ENCODE data around the gene MCTP2. TPM values are rescaled to one million over a fixed set of nuclear protein-coding genes. Genes with fewer than 3 reads are reported as not detected.

The MCTP2 gene
- total RNA-seq, 1 donor from 2014 or later = 54.2 TPM

DNA sequence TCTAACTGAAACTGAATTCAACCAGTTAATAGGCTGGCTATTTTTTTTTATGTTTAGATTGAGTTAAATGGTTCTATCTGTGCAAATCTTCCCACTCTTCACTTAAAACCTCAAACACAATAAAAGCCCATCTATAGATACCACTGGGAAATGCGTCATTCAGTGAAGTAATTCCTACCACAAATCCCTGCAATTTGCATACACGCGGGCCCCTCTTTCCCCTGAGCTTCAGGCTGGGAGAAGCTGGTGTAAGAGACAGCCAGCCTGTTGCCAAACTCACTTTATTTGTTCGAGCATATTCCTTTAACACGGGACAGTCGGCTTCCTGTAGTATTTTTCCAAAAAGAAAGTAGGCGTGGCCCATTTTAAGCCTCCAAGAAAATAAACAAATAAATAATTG lies 26.0 kb upstream of the MCTP2 start:
- H3K4me3 Mint-ChIP-seq = no peak overlapping the region
- H3K27me3 Mint-ChIP-seq = peaks cover 9% of the 10 kb centered on the region
- CTCF ChIA-PET = no interaction called here
- H3K4me1 Mint-ChIP-seq = peaks cover 16% of the 10 kb centered on the region
- POLR2A ChIA-PET = no interaction called here
- intact Hi-C loops (cut with micrococcal nuclease) = no loop called here
- H3K9me3 Mint-ChIP-seq = no peaks in the 10 kb centered on the region
- ATAC-seq (ENCODE audit: low read depth) (no peak), DNase-seq (no peak)
- no peaks in the 10 kb centered on the region for H3K36me3 Mint-ChIP-seq (ENCODE audit: low read depth)
- no peak for TF ChIP-seq CTCF (IDR thresholded peaks at IDR 0.05)
- no peak overlapping the region for H3K27ac Mint-ChIP-seq

DNA sequence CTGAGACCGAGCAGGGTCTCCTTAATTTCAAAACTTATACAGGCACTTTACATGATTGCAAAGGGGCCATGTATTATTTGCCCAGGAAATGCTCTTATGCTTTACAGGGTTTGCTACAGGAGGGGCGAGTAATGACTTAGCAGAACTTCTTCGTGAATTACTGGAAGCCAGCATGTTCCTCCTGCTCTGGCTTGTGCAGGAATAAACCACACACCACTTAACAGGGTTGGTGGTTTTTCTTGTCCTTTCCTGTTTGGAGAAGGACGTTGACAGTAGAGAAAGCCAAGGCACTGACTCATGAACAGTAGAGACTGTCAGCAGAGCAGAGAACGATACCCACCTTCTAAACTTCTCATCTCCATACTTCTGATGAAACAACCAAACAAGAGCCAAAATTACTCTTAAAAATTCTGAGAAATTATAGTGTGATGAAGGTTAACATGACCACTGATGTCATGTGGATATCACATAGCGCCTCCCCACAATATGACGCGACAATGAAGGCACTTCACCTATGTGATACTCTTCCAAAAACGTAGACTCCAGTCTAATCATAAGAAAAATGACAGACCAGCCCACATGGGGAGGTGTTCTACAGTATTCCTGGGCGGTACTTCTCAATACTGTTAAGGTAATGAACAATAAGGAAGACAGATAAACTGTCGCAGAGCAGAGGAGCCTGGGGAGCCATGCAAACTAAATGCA lies 24.7 kb upstream of the MCTP2 start:
- POLR2A ChIA-PET = interaction anchor here (0.7 kb wide), 1 partner anchor 68 kb away, joined by 3 read pairs; no protein-coding TSS in a partner anchor
- no peaks in the 10 kb centered on the region for H3K36me3 Mint-ChIP-seq (ENCODE audit: low read depth)
- H3K9me3 Mint-ChIP-seq = no peaks in the 10 kb centered on the region
- intact Hi-C loops (cut with micrococcal nuclease) = loop anchor here (2.0 kb wide), 1 partner anchor 22 kb away; no protein-coding TSS in a partner anchor
- no peak for TF ChIP-seq CTCF (IDR thresholded peaks at IDR 0.05)
- H3K4me1 Mint-ChIP-seq = peaks cover 16% of the 10 kb centered on the region
- H3K4me3 Mint-ChIP-seq = peak overlapping the region; percentile 49
- ATAC-seq (ENCODE audit: low read depth) = peak; percentile 40
- no peak for DNase-seq
- H3K27me3 Mint-ChIP-seq = peaks cover 13% of the 10 kb centered on the region
- H3K27ac Mint-ChIP-seq = no peak overlapping the region
- CTCF ChIA-PET = no interaction called here

DNA sequence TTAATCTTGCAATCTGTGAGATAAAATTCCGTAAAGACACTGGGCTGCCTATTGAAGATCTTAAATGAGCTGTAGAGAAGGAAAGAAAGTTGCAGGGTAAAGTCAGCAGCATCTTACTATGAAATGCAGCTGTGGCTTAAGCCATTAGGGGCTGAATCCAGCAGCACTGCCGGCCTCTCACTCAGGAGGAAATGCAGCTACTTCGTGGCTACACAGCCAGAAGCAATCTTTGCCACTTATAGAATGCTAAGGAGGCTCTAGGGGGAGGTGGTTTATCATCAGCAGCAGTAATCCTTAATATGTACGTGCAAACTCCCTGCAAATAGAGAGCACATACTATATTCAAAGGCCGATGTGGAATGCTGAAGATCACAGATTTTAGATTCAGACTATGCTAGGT lies 19.1 kb upstream of the MCTP2 start:
- POLR2A ChIA-PET = no interaction called here
- DNase-seq (no peak), ATAC-seq (ENCODE audit: low read depth) (no peak)
- peaks cover 14% of the 10 kb centered on the region for H3K27me3 Mint-ChIP-seq
- H3K4me1 Mint-ChIP-seq = peaks cover 10% of the 10 kb centered on the region
- intact Hi-C loops (cut with micrococcal nuclease) = no loop called here
- no peak overlapping the region for H3K4me3 Mint-ChIP-seq
- no peak overlapping the region for H3K27ac Mint-ChIP-seq
- TF ChIP-seq CTCF (IDR thresholded peaks at IDR 0.05) = no peak
- no peaks in the 10 kb centered on the region for H3K36me3 Mint-ChIP-seq (ENCODE audit: low read depth)
- no peaks in the 10 kb centered on the region for H3K9me3 Mint-ChIP-seq
- CTCF ChIA-PET = no interaction called here

DNA sequence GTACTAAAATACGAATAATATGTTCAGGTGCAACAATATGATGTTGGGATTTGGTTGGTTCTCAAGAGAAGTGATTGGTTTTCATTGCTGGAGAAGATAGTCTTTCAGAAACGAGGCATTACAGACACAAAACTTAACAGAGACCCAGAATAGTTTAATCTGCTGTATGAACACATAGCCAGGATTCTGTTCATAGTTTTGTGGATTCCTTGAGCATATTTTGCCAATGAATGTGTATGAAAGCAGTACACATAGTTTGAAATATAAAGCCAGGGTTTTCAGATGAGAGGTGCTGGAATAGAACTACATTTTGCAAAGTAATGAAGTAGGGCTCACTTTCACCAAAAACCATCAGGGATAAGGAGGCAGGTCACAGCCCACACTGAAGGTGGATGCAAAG lies 5.7 kb upstream of the MCTP2 start:
- ChIA-PET CTCF (interaction anchor here (1.3 to 1.5 kb wide), 2 partner anchors 61 kb away, joined by 3 to 4 read pairs; no protein-coding TSS in a partner anchor), POLR2A (no interaction called here)
- intact Hi-C loops (cut with micrococcal nuclease) = no loop called here
- no peak for TF ChIP-seq CTCF (IDR thresholded peaks at IDR 0.05)
- DNase-seq (no peak), ATAC-seq (ENCODE audit: low read depth) (no peak)
- peaks cover 1% of the 10 kb centered on the region for H3K36me3 Mint-ChIP-seq (ENCODE audit: low read depth)
- no peaks in the 10 kb centered on the region for H3K9me3 Mint-ChIP-seq
- H3K4me1 Mint-ChIP-seq = peaks cover 19% of the 10 kb centered on the region
- H3K27me3 Mint-ChIP-seq = no peaks in the 10 kb centered on the region
- H3K4me3 Mint-ChIP-seq = no peak overlapping the region
- H3K27ac Mint-ChIP-seq = no peak overlapping the region

- intact Hi-C loops (cut with micrococcal nuclease) = loop anchor here (1.0 to 2.0 kb wide), 2 partner anchors 10 to 22 kb away; no protein-coding TSS in a partner anchor
- POLR2A ChIA-PET = interaction anchor here (0.6 to 4.0 kb wide), 4 partner anchors 53 to 1331 kb away, joined by 8 to 72 read pairs (median 12); no protein-coding TSS in a partner anchor
- TF ChIP-seq CTCF (IDR thresholded peaks at IDR 0.05) = no peak
- H3K36me3 Mint-ChIP-seq (ENCODE audit: low read depth) = peaks cover 16% of the 10 kb centered on the region
- H3K4me1 Mint-ChIP-seq = peaks cover 43% of the 10 kb centered on the region
- no peak overlapping the region for H3K4me3 Mint-ChIP-seq
- ATAC-seq (ENCODE audit: low read depth) = no peak
- H3K9me3 Mint-ChIP-seq = no peaks in the 10 kb centered on the region
- DNase-seq = no peak
- no peak overlapping the region for H3K27ac Mint-ChIP-seq
- CTCF ChIA-PET = interaction anchor here (3.1 to 5.9 kb wide), 3 partner anchors 58 to 95 kb away, joined by 33 to 66 read pairs (median 43); no protein-coding TSS in a partner anchor
- no peaks in the 10 kb centered on the region for H3K27me3 Mint-ChIP-seq
Measured at GRCh38 chr15:94228611-94229010, 2.8 kb upstream of the MCTP2 start.

All from activated B cell treated with CpG ODN at 0.5 μM for 24 hours (primary cell).